GM18907 (cell line): Measurements from ENCODE around the gene TP53BP1.
A peak's percentile ranks its signal among the peaks of the same experiment; 100 is the strongest.

Experiments
- ATAC-seq: cut with Tn5 transposase; IDR thresholded peaks from one replicate; pipeline ENCODE4 v1.9.1; 2021; ENCODE audit warnings: mild to moderate bottlenecking, moderate library complexity; ENCODE audit not compliant: unreplicated experiment

Gene TP53BP1

DNA sequence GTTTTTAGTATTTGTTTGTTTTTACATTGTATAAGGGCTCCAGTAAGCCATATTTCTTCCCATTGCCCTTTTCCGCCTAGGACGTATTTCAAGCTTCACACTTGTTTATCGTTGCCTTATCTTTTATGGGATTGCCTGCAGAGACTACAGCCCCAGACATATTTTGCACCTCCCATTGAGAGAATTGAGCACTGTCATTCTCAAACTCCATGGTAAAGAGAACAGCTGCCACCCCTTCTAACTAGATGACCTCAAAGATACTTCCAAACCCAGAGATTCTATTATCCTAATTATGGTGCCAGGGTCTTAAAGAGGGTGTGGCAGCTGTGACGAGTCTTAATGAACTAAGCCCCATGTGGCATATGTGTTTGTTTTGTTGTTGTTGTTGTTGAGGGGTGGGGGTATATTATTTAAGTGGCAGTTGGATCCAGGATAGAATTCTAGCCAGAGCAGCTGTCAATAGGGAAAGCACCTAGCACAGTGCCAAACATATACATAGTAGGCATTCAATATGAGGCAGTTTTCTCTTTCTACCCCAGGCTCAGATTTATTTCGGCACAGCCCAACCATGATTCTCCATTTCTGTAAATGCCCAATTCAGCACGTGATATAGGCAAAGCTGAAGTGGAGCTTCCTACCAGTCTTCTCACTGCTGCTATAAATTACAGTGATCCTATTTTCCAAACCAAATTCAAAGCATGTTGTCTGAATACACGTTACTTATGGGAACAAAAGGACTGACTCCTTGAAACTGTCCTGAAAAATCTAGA, 932 bp upstream of the TP53BP1 start:
- no peak for ATAC-seq

DNA sequence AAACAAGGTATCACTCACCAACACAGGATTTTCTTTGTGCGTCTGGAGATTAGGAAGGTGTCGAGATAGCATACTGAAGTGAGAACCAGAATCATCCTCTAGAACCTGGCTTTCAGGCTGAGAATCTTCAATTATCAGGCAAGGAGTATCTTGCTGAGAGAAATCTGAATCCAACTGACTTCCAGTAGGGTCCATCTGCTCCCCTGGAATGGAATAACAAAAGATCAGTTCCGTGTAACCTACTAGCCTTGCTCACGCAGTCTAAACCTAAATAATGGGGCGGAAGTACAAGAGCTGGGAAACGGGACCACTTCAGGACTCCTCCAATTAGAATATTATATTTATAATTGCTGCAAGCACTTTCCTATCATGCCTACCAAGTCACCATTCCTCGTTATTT, 690 bp downstream of the TP53BP1 start:
- no peak for ATAC-seq

DNA sequence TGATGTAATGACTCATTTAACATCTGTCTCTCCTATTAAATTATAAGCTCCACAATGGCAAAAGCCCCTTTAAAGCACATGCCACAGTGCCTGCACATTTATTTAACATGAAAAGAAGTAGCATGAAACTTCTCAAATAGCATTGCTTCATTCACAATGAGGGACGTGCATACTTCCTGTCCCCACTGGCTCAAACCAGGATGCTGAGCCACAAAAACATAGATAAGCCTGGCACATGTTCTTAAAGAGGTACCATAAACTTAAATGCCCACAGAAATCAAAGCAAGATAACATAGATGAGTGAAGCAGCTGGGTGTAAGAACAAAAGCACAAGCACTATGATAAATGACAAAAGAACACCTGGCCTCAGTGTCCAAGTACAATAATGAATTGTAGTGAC, 3.8 kb downstream of the TP53BP1 start:
- no peak for ATAC-seq

DNA sequence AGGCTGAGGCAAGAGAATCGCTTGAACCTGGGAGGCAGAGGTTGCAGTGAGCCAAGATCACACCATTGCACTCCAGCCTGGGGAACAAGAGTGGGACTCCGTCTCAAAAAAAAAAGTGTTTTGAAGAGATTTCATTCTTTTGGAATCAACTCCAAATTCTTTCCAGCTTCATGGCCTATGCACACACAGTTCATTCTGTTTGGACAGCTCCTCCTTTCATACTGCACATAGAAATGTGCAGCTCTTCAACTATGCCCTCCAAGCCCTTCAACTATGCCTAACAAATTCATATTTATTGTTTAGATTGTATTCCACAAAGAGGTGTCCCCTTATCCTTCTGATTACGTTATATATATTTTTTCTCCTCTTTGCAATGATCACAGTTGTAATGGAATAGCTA, 4.2 kb downstream of the TP53BP1 start:
- ATAC-seq: no peak

DNA sequence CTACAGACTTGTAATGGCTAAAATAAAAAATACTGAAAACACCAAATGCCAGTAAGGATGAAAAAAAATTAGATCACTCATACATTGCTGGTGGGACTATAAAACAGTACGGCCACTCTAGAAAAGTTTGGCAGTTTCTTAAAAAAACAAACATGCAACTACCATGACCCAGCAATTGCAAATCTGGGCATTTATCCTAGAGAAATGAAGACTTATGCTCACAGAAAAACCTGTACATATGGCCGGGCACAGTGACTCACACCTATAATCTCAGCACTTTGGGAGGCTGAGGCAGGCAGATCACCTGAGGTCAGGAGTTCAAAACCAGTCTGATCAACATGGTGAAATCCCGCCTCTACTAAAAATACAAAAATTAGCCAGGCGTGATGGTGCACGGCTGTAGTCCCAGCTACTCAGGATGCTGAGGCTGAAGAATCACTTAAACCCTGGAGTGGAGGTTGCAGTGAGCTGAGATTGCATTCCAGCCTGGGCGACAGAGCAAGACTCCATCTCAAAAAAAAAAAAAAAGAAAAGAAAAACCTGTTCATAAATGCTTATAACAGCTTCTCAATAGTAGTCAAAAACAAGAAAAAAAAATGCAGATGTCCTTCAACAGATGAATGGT, 5.6 kb downstream of the TP53BP1 start:
- no peak for ATAC-seq

DNA sequence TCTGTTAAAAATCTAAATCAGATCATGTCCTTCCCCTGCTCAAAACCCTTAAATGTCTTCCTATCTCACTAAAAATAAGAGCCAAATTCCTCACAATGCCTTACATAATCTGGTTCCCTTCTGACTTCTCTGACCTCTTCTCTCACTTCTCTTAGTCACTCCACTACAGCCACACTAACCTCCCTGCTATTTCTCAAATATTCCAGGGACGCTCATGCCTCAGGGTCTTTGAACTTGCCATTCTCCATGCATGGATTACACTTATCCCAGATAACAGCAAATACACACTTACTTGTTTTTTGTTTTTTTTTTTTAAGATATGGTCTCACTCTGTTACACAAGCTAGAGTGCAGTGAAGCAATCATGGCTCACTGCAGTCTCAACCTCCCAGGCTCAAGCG, 8.5 kb downstream of the TP53BP1 start:
- no peak for ATAC-seq

DNA sequence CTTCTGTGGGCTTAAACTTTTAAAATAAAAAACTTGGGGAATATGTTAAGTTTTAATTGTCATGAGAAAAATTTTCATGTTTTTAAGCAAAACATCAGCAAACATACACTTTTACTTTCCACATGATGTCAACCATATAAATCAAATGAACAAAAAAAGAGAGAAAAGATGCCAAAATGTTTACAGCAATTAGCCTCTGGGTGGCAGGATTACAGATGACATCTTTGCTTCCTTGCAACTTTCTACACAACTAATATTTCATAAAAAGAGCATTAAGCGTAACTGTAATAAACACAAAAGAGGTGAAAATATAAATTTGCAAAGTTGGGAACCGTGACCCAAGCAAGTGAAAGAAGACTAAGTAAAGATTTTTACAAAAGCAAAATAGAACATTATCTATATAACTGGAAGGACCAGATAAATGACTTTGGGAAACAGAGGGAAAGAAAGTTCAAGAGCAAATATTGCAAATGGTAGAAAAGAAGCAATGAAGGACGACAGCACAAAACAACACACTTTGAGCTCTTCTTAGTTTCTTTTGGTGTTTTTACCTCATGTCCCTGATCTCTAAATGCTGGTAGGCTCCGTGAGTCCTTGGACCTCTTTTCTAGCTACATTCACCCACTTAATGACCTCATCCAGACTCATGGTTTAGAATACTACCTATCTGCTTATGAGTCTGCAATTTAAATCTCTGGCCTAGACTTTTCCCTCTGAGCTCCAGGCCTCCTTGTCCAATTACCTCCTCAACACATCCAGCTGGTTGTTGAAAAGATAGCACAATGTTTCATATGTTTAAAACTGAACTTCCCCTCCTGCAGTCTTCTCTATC, 9.4 kb downstream of the TP53BP1 start:
- no peak for ATAC-seq

DNA sequence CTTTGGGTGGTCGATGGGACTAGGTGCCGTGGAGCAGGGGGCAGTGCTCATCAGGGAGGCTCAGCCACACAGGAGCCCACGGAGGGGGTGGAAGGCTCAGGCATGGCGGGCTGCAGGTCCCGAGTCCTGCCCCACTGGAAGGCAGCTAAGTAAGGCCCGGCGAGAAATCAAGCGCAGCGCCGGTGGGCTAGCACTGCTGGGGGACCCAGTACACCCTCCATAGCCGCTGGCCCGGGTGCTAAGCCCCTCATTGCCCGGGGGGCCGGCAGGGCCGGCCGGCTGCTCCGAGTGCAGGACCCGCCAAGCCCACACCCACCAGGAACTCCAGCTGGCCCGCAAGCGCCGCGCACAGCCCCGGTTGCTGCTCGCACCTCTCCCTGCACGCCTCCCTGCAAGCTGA, 19.1 kb downstream of the TP53BP1 start:
- ATAC-seq: no peak

DNA sequence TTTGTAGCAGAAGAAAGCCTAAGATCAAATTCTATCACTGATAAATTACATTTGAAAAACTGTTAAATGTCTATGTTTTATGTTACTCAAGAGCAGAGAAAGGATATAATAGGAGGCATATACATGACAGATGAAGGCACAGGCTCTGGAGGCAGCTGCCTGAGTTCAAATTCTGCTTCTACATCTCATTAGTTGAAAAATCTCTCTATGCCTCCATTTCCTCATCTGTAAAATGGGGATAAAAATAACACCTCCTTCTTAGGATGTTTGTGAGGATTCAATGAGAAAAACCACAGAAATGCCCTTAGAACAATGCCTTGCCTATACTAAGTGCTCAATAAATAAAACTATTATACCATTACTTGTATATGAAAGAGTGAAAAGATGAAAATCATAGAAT, 21.0 kb downstream of the TP53BP1 start:
- no peak for ATAC-seq

DNA sequence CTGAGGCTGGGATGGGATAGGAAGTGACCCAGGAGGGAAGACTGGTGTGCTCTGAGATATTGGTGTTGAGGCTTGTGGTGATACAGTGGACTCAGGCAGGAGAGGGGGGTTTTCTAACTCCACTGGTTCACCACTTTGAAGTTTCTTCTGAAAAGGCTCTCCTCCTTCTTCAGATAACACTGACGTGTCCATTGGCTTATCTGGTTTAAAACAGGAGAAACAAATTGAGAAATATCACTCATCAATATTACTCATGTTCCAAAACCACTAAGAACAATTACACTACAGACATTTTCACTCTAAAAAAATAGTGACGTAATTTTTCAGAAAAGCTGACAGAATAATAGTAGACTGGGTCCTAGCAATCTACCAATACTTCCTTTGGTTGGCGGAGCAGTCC, 23.1 kb downstream of the TP53BP1 start:
- no peak for ATAC-seq

DNA sequence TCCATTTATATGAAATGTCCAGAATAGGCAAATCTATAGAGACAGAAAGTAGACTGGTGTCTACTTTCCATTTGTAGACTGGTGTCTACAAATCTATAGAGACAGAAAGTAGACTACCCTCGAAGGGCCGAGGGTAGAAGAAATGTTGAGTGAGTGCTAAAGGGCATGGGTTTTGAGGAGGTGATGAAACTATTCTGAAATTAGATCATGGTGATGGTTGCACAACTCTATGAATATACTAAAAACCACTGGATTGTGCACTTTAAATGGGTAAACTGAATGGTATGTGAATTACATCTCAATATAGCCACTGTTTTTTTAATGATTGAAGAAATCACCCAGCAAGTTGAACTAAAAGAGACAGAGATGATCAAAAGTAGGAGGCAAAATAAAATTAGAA, 27.9 kb downstream of the TP53BP1 start:
- no peak for ATAC-seq

DNA sequence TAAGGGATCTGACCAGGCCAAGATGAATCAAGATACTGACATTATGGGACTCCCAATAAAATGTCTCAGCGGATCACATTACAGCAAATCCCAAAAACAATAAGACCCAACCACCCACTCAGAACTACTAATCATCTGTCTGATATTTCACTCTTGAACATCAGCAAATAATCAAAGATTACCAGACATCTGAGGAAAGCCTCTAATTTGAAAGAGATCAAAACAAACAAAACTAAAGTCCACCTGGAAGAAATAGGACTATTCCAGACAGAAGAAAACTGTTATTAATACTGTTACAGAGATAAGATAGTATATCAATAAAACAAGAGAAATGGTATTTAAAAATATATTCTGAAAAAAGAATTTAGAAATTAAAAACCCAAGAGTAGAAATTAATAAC, 29.0 kb downstream of the TP53BP1 start:
- no peak for ATAC-seq

DNA sequence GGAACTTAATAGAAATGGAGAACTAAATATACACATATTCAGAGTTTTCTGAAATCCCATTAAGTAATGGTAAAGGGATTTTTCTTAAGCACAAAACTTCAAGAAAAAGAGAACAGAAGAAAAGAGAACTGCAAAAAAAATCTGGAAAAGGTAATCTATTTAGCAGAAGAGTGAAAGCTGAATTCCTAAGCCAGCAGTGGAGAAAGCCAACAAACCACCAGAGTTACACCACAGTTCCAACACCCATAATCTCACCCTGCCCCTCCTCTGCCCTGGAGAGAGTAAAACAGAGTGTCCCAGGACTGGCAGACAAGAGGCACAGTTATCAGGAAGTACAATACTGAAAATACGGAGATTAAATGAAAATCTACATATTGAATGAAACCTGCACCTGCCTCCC, 29.4 kb downstream of the TP53BP1 start:
- no peak for ATAC-seq

DNA sequence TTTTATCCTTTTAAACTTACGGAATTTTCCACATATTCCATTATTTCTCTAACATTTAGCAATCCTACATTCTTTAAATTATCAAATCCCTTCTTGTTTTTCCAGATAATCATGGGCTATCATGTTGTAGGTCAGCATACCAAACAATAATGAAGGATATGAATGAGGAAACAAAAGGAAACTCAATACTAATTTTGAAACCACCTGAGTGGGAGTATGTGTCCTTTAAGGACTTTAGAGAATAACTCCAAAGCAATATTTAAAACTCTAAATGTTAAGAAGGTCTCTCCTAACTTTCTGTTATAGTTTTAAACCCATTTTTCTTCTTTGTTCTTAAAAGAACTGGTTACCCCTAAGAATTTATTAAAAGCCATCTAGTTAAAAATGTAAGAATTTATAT, 43.0 kb downstream of the TP53BP1 start:
- ATAC-seq: no peak

DNA sequence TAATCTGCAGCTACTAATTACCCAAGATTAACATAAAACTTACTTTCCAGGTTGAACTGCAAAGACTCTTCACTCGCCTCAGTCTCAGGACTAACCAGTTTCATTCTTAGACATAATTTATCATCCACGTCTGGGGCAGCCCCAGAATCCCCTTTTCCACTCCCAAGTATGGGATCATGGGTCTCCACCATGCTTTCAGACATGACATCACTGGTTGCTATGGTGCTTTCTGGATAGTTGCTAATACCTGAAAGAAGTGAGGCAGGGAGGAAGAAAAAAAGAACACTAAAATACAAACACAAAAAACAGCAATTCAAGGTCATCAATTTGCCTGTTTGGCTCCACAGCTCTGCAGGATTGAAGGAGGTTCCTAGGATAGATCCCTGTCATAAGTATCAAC, 46.6 kb downstream of the TP53BP1 start:
- no peak for ATAC-seq

DNA sequence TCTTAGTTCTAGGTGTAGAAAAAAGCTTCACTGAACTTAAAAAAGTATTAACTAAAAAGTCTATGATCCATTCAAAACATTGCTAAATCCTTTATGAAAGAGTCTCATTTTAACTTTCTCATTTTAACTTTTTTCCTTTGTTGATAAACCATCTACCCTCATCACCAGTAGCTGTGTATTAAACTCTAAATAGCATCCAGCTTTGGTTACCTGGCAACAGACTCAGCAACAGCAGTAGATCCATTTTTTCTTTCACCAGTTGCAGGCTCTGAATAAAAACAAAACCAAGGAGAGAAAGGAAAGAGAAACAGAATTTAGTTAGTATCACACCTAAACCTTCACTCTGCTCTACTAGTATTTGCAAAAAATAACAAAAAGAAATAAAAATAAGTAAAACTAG, 51.6 kb downstream of the TP53BP1 start:
- ATAC-seq: no peak

DNA sequence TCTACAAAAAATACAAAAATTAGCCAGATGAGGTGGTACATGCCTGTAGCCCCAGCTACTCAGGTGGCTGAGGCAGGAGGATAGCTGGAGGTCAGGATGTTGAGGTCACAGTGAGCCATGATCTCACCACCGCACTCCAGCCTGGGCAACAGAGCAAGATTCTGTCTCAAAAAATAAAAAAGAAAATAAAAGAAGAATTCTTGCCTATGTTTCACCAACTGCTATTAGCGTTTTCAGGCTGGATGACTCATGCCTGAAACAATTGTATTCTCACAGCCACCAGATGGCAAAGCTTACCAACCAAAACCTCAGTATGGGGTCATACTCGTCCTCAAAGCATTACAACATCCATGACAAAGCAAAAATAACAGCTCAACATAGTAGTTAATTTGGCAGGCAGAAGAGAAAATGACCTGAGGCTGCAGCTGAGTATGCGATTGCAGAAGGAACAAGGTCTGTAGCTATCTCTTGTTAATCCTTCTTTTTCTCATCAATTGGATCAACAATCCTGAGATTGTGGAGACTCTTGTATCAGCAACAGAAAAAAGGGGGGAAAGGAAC, 52.2 kb downstream of the TP53BP1 start:
- peak; percentile 65 for ATAC-seq

DNA sequence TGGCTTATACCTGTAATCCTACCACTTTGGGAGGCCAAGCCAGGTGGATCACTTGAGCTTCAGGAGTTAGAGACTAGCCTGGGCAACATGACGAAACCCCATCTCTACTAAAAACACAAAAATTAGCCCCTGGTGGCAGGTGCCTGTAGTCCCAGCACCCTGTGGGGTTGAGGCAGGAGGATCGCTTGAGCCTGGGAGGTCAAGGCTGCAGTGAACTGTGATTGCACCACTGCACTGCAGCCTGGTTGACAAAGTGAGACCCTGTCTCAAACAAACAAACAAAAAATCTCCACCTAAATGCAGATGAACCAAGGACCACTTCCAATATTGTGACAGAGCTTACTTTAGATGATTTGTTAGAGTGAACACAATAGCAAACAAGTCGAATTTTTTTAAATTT, 53.7 kb downstream of the TP53BP1 start:
- ATAC-seq: no peak

DNA sequence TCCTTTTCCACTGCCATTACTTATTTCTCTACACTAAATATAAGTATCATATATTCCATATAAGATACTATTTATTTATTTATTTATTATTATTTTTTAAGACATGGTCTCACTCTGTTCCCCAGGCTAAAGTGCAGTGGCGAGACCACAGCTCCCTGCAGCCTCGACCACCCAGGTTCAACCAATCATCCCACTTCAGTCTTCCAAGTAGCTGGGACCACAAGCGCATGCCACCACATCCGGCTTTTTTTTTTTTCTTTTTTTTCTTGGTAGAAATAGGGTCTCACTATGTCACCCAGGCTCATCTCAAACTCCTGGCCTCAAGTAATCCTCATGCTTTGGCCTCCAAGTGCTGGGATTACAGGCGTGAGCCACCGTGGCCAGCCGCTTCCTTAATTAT, 56.6 kb downstream of the TP53BP1 start:
- ATAC-seq: no peak

DNA sequence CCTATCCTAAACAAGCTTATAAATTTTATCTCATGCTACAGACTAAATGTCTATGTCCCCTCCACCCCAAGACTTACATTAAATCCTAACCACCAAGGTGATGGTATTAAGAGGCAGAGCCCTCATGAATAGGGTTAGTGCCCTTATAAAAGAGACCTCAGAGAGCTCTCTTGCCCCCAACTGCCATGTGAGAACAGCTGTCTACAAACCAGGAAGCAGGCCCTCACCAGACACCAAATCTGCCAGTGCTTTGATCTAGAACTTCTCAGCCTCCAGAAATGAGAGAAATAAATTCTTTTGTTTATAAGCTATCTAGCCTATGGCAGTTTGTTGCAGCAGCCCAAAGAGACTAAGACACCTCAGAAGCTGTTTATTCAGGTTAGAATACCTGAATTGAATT, 58.5 kb downstream of the TP53BP1 start:
- no peak for ATAC-seq

DNA sequence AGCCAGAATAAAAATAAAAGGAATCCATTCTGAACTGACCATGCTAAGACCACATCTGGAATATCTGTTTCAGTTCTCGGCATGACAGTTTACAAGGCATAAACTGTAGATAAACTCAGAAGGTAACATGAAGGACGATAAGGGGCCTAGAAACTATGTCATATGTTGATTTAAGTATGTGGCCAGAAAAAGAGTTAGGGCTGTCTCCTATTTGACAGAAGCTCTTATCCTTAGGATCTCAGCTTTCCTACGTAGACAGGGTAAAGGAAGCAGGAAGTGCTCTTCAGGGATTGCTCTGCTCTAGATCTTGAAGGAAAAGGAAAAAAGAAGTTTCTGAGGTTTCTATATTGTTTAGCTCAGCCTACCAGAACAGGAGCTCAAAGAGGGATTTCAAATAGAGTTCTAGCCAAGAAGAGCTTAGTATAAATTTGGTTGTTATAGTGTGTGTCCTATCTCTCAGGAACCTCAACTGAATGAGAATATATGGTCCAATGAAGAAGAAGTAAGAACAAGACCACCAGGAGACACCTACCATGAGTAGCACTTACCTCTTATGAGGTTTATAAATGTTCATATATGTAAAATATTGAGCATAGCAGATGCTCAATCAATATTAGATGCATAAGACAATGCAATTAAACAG, 59.2 kb downstream of the TP53BP1 start:
- ATAC-seq: no peak
